ENCODE results near the gene DCAF11. TPM values are rescaled to one million over a fixed set of nuclear protein-coding genes. Genes with fewer than 3 reads are reported as not detected.

The DCAF11 gene
- total and polyA plus RNA-seq, 2 of the 8 experiments (the other 6 are each of a cell fraction or from before 2014, with no cell fraction given): 60.4 to 63.6 TPM

- Histone ChIP-seq H4K20me1 (replicated peaks in 1 of 2; ENCODE audit: control insufficient read depth in 1 of 2, insufficient read depth in 2 of 2, low read length in 2 of 2) (no peaks in the 10 kb centered on the region), H3K14ac (ENCODE audit: insufficient read length) (no peak overlapping the region), H3K9me3 (ENCODE audit: insufficient read depth in 2 of 2, low read depth in 1 of 2, low read length in 1 of 2) (no peaks in the 10 kb centered on the region), H2AK5ac (ENCODE audit: low read depth, low read length) (no peak overlapping the region), H3K79me2 (ENCODE audit: control insufficient read depth in 1 of 2, insufficient read depth in 2 of 2, low read length in 2 of 2) (no peaks in the 10 kb centered on the region), H3K18ac (ENCODE audit: extremely low read depth, low read length) (no peak overlapping the region), H3K27ac (ENCODE audit: low read depth, low read length) (no peak overlapping the region), H2BK20ac (ENCODE audit: low read length) (no peak overlapping the region), H3K36me3 (ENCODE audit: control insufficient read depth in 2 of 4, insufficient read depth in 4 of 4, low read length in 3 of 4) (no peaks in the 10 kb centered on the region), H3K79me1 (ENCODE audit: low read depth, low read length) (no peaks in the 10 kb centered on the region), H3K23me2 (ENCODE audit: low read depth, low read length) (peaks cover 11% of the 10 kb centered on the region; the same call in 1 of the 2 replicates), H4K5ac (ENCODE audit: insufficient read length, low read depth, low read length) (no peak overlapping the region), H3K4me2 (ENCODE audit: insufficient read depth in 1 of 2, low read depth in 2 of 2, low read length in 2 of 2) (no peak overlapping the region), H4K91ac (replicated peaks; ENCODE audit: insufficient read length, low read length) (no peak overlapping the region), H2AFZ (ENCODE audit: low read length) (no peak overlapping the region), H4K8ac (ENCODE audit: extremely low read depth, insufficient read depth, low read length) (no peak overlapping the region), H2BK12ac (ENCODE audit: low read depth, low read length) (no peak overlapping the region), H2BK120ac (replicated peaks; ENCODE audit: low read depth, low read length) (no peak overlapping the region), H3K4me1 (replicated peaks in 1 of 4; ENCODE audit: control insufficient read depth in 3 of 4, insufficient read depth in 4 of 4, low read length in 3 of 4) (peaks cover 0 to 12% (median 9%) of the 10 kb centered on the region in 4 experiments; a peak in 6 of 7 replicates), H3K9ac (replicated peaks in 1 of 4; ENCODE audit: extremely low read depth in 1 of 4, low read depth in 3 of 4, low read length in 3 of 4) (no peak overlapping the region), H2BK15ac (ENCODE audit: low read length) (no peak overlapping the region), H3K23ac (ENCODE audit: insufficient read length) (no peak overlapping the region), H2BK5ac (ENCODE audit: low read depth, low read length) (no peak overlapping the region), H3K56ac (replicated peaks; ENCODE audit: insufficient read length, low read depth, low read length) (no peak overlapping the region), H3K4ac (replicated peaks; ENCODE audit: insufficient read length, low read depth, low read length) (no peak overlapping the region), H3K4me3 (ENCODE audit: extremely low read depth in 1 of 4, insufficient read depth in 2 of 4, low read depth in 3 of 4, low read length in 4 of 4) (no peak overlapping the region), H3K27me3 (replicated peaks in 1 of 4; ENCODE audit: control insufficient read depth in 3 of 4, extremely low read depth in 1 of 4, insufficient read depth in 3 of 4, low read length in 3 of 4) (peaks cover 0 to 10% (median 7%) of the 10 kb centered on the region in 4 experiments; a peak in 5 of 7 replicates)
- CTCF ChIA-PET (ENCODE audit: partially characterized antibody): interaction anchor here (0.8 to 2.0 kb wide), 11 partner anchors 8 to 76 kb away, joined by 3 to 23 read pairs (median 4); partner anchors contain the start of genes IRF9 and PCK2
- FAIRE-seq: no peak
- 89% methylated on average over 3 of the region's 3 CpGs; no CpG with 5 or more reads in 1 of the 2 experiments for WGBS, 2 experiments (ENCODE audit: extremely low coverage in 1 of 2, insufficient coverage in 1 of 2, insufficient read length in 1 of 2, insufficient replicate concordance in 2 of 2, low coverage in 1 of 2, low lambda C conversion rate in 2 of 2, missing lambda C conversion rate in 1 of 2)
- TF ChIP-seq BRCA1 (IDR thresholded peaks at IDR 0.05; ENCODE audit: low read depth, low read length) (no peak), KDM1A (IDR thresholded peaks at IDR 0.05; ENCODE audit: borderline replicate concordance, low read length) (no peak), ATF3 (IDR thresholded peaks at IDR 0.05; ENCODE audit: insufficient read depth, low read depth, low read length) (no peak)
- POLR2A ChIA-PET (ENCODE audit: partially characterized antibody): interaction anchor here (0.7 to 27.2 kb wide), 4 partner anchors 10 to 223 kb away, joined by 3 to 626 read pairs (median 3); partner anchors contain the start of gene PCK2
- DNase-seq (ENCODE audit: low read depth in 1 of 2, low spot score in 2 of 2): no peak
These were observed 29.4 kb upstream of the DCAF11 start for GRCh38 chr14:24085215-24085614.

Data from H1 (cell line).